CD14-positive monocyte (primary cell): ENCODE data around the gene BAZ1B. TPM values are rescaled to one million over a fixed set of nuclear protein-coding genes. Genes with fewer than 3 reads are reported as not detected.
A peak's percentile ranks its signal among the peaks of the same experiment; 100 is the strongest.

Experiments
- DNase-seq, 3 donors: peaks; one replicate each; pipeline ENCODE4 v3.0.0-alpha.2; 2011 to 2022
- H2AFZ ChIP-seq: 2 replicates; pipeline ENCODE4 v1.6.0; 2012; ENCODE audit warnings: mild to moderate bottlenecking, low read depth, low read length, inconsistent platforms; ENCODE audit not compliant: insufficient read depth, poor library complexity, severe bottlenecking
- H3K27ac ChIP-seq, 2 donors: 1 replicate in 1 of 2; 2 replicates in 1 of 2; pipeline ENCODE4 v1.5.1; 2012 to 2013; ENCODE audit warnings: low read length in 2 of 2, control low read depth in 1 of 2, inconsistent platforms in 1 of 2, low read depth in 1 of 2, mild to moderate bottlenecking in 1 of 2
- H3K27me3 ChIP-seq, 2 donors: one replicate each; pipeline versions ENCODE4 v1.6.0 to v1.6.1; 2011 to 2013; ENCODE audit warnings: low read length in 2 of 2; ENCODE audit not compliant: control insufficient read depth in 2 of 2, insufficient read depth in 2 of 2
- H3K36me3 ChIP-seq, 2 donors: replicated peaks in 1 of 2; 1 replicate in 1 of 2; 2 replicates in 1 of 2; pipeline versions ENCODE4 v1.5.1 to v1.6.1; 2012 to 2013; ENCODE audit warnings: low read length in 2 of 2, control low read depth in 1 of 2, inconsistent platforms in 1 of 2, mild to moderate bottlenecking in 1 of 2; ENCODE audit not compliant: insufficient read depth in 2 of 2, control insufficient read depth in 1 of 2
- H3K4me1 ChIP-seq, 2 donors: 1 replicate in 1 of 2; 2 replicates in 1 of 2; pipeline versions ENCODE4 v1.5.1 to v1.6.1; 2012 to 2013; ENCODE audit warnings: low read length in 2 of 2, control low read depth in 1 of 2, inconsistent platforms in 1 of 2, mild to moderate bottlenecking in 1 of 2, moderate library complexity in 1 of 2; ENCODE audit not compliant: insufficient read depth in 2 of 2, control insufficient read depth in 1 of 2
- H3K4me2 ChIP-seq: replicated peaks from 2 replicates; pipeline ENCODE3; 2012; ENCODE audit warnings: low read length, moderate library complexity, mild to moderate bottlenecking; ENCODE audit not compliant: poor library complexity, severe bottlenecking; ENCODE audit errors: extremely low read depth
- H3K4me3 ChIP-seq, 3 experiments: fragments of 200-600 bp in 1 of 3; sonication (generic) in 1 of 3; replicated peaks in 1 of 3; 1 replicate in 2 of 3; 2 replicates in 1 of 3; pipeline ENCODE4 v1.5.1; 2011 to 2013; ENCODE audit warnings: low read length in 3 of 3, mild to moderate bottlenecking in 3 of 3, control low read depth in 2 of 3, low read depth in 2 of 3, inconsistent platforms in 1 of 3, moderate library complexity in 1 of 3
- H3K79me2 ChIP-seq: 2 replicates; pipeline ENCODE4 v1.6.0; 2012; ENCODE audit warnings: mild to moderate bottlenecking, control low read depth, inconsistent platforms, low read length, moderate library complexity; ENCODE audit not compliant: insufficient read depth
- H3K9ac ChIP-seq: 2 replicates; pipeline ENCODE4 v1.6.0; 2017; ENCODE audit warnings: low read length, mild to moderate bottlenecking; ENCODE audit not compliant: insufficient read depth, poor library complexity, severe bottlenecking
- H3K9me3 ChIP-seq, 2 donors: replicated peaks in 1 of 2; 1 replicate in 1 of 2; 2 replicates in 1 of 2; pipeline versions ENCODE4 v1.5.1 to v1.6.1; 2012 to 2013; ENCODE audit warnings: low read length in 2 of 2, control low read depth in 1 of 2; ENCODE audit not compliant: control insufficient read depth in 1 of 2, insufficient read depth in 1 of 2
- H4K20me1 ChIP-seq: 2 replicates; pipeline ENCODE4 v1.6.0; 2012; ENCODE audit warnings: mild to moderate bottlenecking, low read length, control low read depth, moderate library complexity; ENCODE audit not compliant: insufficient read depth
- H3K27ac Mint-ChIP-seq, 7 donors: one replicate each; pipeline ENCODE4 v1.8.0; 2020; ENCODE audit warnings: mild to moderate bottlenecking in 7 of 7, mixed read lengths in 7 of 7, moderate library complexity in 6 of 7, inconsistent platforms in 2 of 7
- H3K27me3 Mint-ChIP-seq, 3 donors: one replicate each; pipeline ENCODE4 v1.8.0; 2021 to 2022; ENCODE audit warnings: low read depth in 3 of 3, mild to moderate bottlenecking in 3 of 3, mixed read lengths in 3 of 3, moderate library complexity in 3 of 3, inconsistent platforms in 1 of 3
- H3K36me3 Mint-ChIP-seq, 2 donors: one replicate each; pipeline ENCODE4 v1.8.0; 2020; ENCODE audit warnings: mixed read lengths in 2 of 2, inconsistent platforms in 1 of 2, mild to moderate bottlenecking in 1 of 2
- H3K4me1 Mint-ChIP-seq: one replicate; pipeline ENCODE4 v1.8.0; 2020; ENCODE audit warnings: mild to moderate bottlenecking, mixed read lengths
- H3K4me3 Mint-ChIP-seq, 2 donors: one replicate each; pipeline ENCODE4 v1.8.0; 2020; ENCODE audit warnings: mild to moderate bottlenecking in 2 of 2, mixed read lengths in 2 of 2, moderate library complexity in 1 of 2
- H3K9me3 Mint-ChIP-seq, 7 donors: one replicate each; pipeline ENCODE4 v1.8.0; 2020 to 2022; ENCODE audit warnings: mixed read lengths in 7 of 7, mild to moderate bottlenecking in 6 of 7, moderate library complexity in 6 of 7, inconsistent platforms in 2 of 7
- CTCF ChIP-seq: fragments of 200-600 bp; IDR thresholded peaks from one replicate; pipeline ENCODE4 v1.8.0; 2022; ENCODE audit warnings: antibody characterized with exemption, mild to moderate bottlenecking
- WGBS: methylation state at CpG from one replicate; pipeline ENCODE4 v1.1.5; 2013; ENCODE audit warnings: missing lambda C conversion rate; ENCODE audit not compliant: insufficient coverage; 5-methylcytosine and 5-hydroxymethylcytosine counted together
- intact Hi-C, 2 donors: fragments of 100-400 bp; cut with micrococcal nuclease; formaldehyde crosslinking; loops; one replicate each; pipeline versions ENCODE4 v1.15.0 to v1.15.1; 2023
- polyA plus RNA-seq, 3 donors: library from polyadenylated mRNA; depleted of rRNA in 1 of 3; unstranded in 2 of 3; stranded (reverse) in 1 of 3; fragments of 300-500 nt in 2 of 3; fragments of >200 nt in 1 of 3; fragmentation: Illumina TruSeq in 2 of 3; gene quantifications; 1 replicate in 2 of 3; 2 replicates in 1 of 3; pipeline ENCODE4 v1.2.3, GENCODE V29; 2012 to 2021

The BAZ1B gene
- polyA plus RNA-seq, 3 donors: 2.5 to 12.1 (median 5.0) TPM

- Histone ChIP-seq H3K27me3 (no peaks in the 10 kb centered on the region), H3K27ac (peak overlapping the region in 1 of 2 donors; percentile 69), H4K20me1 (no peaks in the 10 kb centered on the region), H3K9ac (peak overlapping the region; percentile 38), H3K4me3 (peak overlapping the region; percentile 52 to 90 (median 80)), H3K9me3 (no peaks in the 10 kb centered on the region), H3K79me2 (no peaks in the 10 kb centered on the region), H3K4me1 (peaks cover 7 to 13% of the 10 kb centered on the region in 2 donors), H3K4me2 (peak overlapping the region; percentile 83), H3K36me3 (peaks cover 16 to 21% of the 10 kb centered on the region in 2 donors), H2AFZ (peak overlapping the region; percentile 85)
- Mint-ChIP-seq H3K4me1 (peaks cover 23% of the 10 kb centered on the region), H3K27me3 (peaks cover 2 to 5% (median 4%) of the 10 kb centered on the region in 3 donors), H3K9me3 (no peaks in the 10 kb centered on the region), H3K36me3 (peaks cover 16 to 26% of the 10 kb centered on the region in 2 donors), H3K4me3 (peak overlapping the region; percentile 75 to 90), H3K27ac (peak overlapping the region in 4 of 7 donors; percentile 43 to 60 (median 50))
- no peak for DNase-seq
- TF ChIP-seq CTCF: no peak
- intact Hi-C loops: no loop called here
- WGBS: 31% methylated on average over 2 of the region's 7 CpGs
Observed at GRCh38 chr7:73565675-73566340, 43.7 kb upstream of the BAZ1B start.

- Histone ChIP-seq H3K9ac (no peak overlapping the region), H4K20me1 (peaks cover 16% of the 10 kb centered on the region), H3K36me3 (peaks cover 0 to 1% of the 10 kb centered on the region in 2 donors), H2AFZ (no peak overlapping the region), H3K4me2 (no peak overlapping the region), H3K27me3 (no peaks in the 10 kb centered on the region), H3K79me2 (peaks cover 16% of the 10 kb centered on the region), H3K4me3 (no peak overlapping the region), H3K4me1 (peaks cover 20 to 23% of the 10 kb centered on the region in 2 donors), H3K9me3 (no peaks in the 10 kb centered on the region), H3K27ac (no peak overlapping the region)
- intact Hi-C loops: no loop called here
- 90% methylated on average over 9 of the region's 11 CpGs for WGBS
- peaks cover 3 to 9% (median 7%) of the 10 kb centered on the region in 3 donors for H3K27me3 Mint-ChIP-seq
- H3K4me3 Mint-ChIP-seq: no peak overlapping the region
- peaks cover 31% of the 10 kb centered on the region for H3K4me1 Mint-ChIP-seq
- peak in 1 of 3 donors; percentile 35 for DNase-seq
- H3K9me3 Mint-ChIP-seq: peaks cover 0 to 2% (median 0%) of the 10 kb centered on the region in 7 donors
- H3K27ac Mint-ChIP-seq: peak overlapping the region in 1 of 7 donors; percentile 77
- peaks cover 2 to 5% of the 10 kb centered on the region in 2 donors for H3K36me3 Mint-ChIP-seq
- no peak for TF ChIP-seq CTCF
Observed at GRCh38 chr7:73560109-73560835, 38.2 kb upstream of the BAZ1B start.
